Activated CD4-positive, alpha-beta T cell treated with anti-CD3 and anti-CD28 coated beads, Interleukin-2, amount 50 U/mL, for 48 hours (primary cell): Measurements from ENCODE around the gene MFGE8.

Experiments used
- DNase-seq, 2 experiments: peaks; one replicate each; pipeline ENCODE4 v3.0.0-alpha.2; 2020

Gene MFGE8

GRCh38 chr15:88917760-88918159 lies 4.6 kb upstream of the MFGE8 start:
- DNase-seq = no peak

DNA sequence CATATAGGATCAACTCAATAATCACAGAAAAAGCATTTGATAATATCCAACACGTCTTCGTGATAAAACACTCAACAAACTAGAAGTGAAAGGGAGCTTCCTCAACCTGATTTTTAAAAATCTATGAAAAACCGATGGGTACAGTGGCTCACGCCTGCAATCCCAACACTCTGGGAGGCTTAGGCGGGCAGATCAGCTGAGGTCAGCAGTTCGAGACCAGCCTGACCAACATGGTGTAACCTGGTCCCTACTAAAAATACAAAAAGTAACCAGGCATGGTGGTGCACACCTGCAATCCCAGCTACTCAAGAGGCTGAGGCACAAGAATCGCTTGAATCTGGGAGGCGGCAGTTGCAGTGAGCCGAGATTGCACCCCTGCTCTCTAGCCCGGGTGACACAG lies 2.2 kb upstream of the MFGE8 start:
- DNase-seq = no peak

DNA sequence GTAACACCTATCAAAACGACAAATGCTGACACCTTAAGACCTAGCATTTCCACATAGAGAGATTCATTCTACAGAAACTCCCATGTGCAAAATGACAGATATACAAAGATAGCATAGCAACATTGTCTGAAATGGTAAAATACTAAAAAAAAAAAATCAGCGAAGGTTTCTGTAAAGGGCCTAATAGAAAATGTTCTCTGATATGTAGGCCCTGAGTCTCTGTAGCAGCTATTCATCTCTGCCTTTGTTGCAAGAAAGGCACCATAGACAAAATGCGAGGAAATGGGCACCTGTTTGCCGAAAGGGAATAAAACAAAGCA lies 631 bp upstream of the MFGE8 start:
- no peak for DNase-seq

- no peak for DNase-seq
These were observed 668 bp downstream of the MFGE8 start for GRCh38 chr15:88912500-88912921.

GRCh38 chr15:88911766-88912118 lies 1.4 kb downstream of the MFGE8 start:
- DNase-seq = no peak

DNA sequence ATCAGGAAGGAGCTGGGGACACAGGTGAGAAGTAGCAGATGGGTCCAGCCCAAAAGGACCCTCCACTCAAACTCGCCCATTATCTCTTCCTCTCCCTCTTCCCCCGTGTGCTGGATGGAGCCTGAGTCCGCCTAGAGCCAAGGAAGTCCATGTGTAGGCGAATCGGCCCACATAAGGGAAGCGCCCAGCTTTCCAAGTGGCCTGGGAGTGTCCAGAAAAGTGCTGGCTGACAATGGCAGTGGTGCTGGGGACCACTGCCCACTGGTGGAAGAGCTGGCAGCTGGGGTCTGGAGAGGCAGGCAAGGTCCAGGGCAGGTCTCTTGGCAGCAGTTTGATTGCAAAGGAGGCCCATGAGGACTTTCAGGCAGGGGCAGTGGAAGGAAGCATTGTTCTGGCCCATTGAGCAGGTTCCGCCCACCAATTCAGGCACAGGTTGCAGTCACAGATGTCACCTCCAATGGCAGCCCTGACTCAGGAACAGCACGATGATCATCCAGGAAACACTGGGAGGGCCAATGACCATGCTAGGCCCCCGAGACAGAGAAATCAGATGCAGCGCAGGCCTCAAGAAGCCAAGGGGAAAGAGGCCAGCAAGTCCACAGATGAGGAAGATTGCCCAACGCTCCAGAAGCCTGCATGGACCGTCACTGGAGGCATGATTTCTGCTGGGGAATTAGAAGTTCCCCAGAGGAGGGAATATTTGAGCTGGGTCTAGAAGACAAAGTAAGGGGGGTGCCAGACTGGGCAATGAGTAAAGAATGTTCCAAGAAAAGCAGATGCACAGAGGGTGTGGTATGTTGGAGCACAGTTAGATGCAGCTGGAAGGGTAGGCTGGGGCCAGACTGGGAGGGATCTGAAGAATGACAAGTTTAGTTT lies 3.0 kb downstream of the MFGE8 start:
- DNase-seq = no peak

- no peak for DNase-seq
These were observed 4.2 kb downstream of the MFGE8 start for GRCh38 chr15:88908697-88909621.

DNA sequence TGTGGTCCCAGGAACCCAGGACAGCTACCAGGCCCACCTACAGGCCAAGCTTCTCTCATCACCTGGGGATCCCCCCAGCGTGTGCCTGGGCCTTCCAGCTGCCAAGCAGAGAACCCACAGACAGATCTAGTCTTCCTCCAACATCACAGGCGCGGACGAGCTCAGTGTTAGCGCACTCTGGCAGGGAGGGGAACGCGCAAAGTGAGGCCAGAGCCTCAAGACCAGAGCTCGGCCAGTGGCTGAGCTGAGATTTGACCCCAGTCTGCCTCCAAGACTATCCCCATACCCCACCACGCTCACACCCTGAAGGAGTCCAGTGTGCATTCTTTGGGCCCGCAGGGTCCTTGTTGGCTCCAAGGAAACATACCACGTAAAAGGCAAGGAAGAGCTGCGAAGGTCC lies 5.1 kb downstream of the MFGE8 start:
- DNase-seq = no peak

DNA sequence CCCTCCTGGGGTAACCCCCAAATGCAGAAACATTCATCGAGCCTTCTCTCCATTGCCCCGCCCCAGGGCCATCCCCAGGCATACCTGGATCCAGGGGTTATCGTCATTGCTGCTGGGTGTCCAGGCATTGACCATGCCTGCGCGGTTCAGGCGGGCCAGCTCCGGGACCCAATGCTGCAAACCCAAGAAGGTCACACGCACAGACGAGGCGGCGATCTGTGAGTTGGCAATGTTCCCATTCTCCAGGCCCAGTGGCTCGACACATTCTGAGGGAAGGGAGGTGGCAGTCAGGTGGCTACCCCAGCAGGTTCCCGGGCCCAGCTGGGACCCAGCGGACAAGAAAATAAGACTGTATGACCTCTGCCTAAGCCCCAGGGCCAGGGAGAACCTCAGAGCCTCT lies 6.1 kb downstream of the MFGE8 start:
- no peak for DNase-seq

DNA sequence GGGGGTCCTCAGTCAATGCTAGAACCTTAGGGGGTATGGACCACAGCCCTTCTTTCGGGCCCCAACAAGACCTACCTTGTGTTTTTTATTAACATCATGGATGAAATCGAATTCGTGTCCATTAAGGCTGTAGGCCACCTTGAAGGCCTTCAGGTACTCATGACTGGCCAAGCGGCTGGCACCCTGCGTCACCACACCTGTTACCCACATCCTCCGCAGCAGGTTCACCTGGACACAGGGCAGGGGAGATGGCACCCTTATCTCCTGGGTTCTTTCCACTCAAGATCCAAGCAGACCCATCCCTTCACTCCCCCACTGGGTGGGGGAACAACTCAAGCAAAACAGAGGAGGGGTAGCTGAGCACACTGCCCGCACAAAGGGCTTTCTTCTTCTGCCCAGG lies 6.6 kb downstream of the MFGE8 start:
- no peak for DNase-seq

DNA sequence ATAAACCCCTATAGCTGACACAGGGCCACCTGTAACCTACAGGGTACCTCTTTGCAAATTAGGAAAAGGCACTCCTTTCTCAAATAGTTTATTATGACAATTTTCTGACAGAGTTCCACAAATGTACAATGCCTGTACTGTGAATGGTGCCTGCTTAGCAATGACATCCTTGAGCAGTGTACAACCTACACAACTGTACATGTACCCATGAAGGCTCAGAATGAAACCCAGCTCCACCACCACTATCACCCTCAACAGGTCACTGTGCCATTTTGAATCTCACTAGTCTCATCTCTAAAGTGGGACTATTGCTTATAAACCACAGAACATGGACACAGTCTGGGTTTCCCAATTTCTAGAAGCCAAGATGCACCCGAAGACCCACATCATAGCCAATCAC lies 7.0 kb downstream of the MFGE8 start:
- no peak for DNase-seq

- no peak for DNase-seq
These were observed 7.6 kb downstream of the MFGE8 start for GRCh38 chr15:88905576-88905975.

DNA sequence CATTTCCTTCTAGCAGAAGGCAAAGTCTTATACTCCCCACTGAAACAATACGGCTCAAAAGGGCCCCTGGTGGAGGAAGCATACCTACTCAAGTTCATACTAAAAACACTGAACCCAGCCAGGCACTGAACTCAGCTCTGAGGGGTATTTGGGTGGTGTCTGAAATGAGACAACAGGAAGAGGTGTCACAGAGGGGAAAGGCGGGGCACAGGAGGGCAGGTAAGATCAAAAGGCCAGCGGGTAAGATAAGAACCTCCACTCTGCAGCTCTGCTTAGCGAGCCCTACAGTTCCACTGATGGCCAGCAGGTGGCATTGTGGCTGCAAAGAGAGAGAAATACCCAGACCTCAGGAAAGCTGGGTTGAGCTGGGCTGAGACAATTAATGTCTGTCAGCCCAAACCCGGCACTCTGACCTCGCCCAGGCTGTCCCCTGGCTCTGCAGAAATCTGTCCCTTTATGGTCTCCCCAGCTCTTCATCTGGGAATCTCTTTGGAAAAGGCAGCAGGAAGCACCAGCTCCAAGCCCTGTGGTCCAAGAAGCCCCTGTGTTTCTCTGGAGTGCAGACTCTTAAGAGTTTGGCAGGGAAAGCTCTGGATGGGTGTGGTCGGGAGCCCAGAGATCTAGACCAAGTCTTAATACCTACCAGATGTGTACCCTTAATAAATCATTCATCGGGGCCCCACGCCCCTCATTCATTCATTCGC lies 8.4 kb downstream of the MFGE8 start:
- peak; percentile 93 to 94 for DNase-seq

DNA sequence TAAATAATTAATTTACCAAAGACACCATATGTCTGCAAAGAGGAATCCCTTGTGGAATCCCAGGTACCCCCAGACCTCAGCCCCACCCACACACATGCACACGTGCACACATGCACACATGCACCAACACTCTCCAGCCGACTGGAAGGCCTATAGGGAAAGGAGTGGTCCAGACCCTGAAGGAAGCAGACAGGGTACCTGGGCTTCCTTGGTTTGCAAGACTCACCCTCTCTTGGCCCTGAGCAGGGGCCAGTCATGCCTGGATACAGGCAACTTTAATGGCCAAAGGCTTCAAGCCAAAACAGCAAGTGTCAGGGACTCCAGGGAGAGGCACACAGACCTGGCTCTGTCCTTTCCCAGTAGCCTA lies 8.9 kb downstream of the MFGE8 start:
- no peak for DNase-seq

GRCh38 chr15:88902846-88903245 lies 10.3 kb downstream of the MFGE8 start:
- no peak for DNase-seq

- no peak for DNase-seq
These were observed 10.9 kb downstream of the MFGE8 start for GRCh38 chr15:88902221-88902835.

GRCh38 chr15:88901508-88902220 lies 11.5 kb downstream of the MFGE8 start:
- no peak for DNase-seq

- no peak for DNase-seq
These were observed 12.2 kb downstream of the MFGE8 start for GRCh38 chr15:88900982-88901418.

- no peak for DNase-seq
These were observed 12.7 kb downstream of the MFGE8 start for GRCh38 chr15:88900309-88900981.

- DNase-seq = no peak
These were observed 13.9 kb downstream of the MFGE8 start for GRCh38 chr15:88899251-88899650.

GRCh38 chr15:88898736-88899135 lies 14.4 kb downstream of the MFGE8 start:
- no peak for DNase-seq
